Right lobe of liver (tissue), 4 donors: ENCODE measurements around the gene LRRC43.

Experiments
- CTCF ChIP-seq, 4 donors: fragments of 200-600 bp in 3 of 4; fragments of 450-650 bp in 1 of 4; IDR thresholded peaks; one replicate each; pipeline versions ENCODE4 v1.5.1 to v1.8.0; 2016 to 2022; ENCODE audit warnings: antibody characterized with exemption in 4 of 4, mild to moderate bottlenecking in 2 of 4
- POLR2A ChIP-seq: fragments of 450-650 bp; IDR thresholded peaks from one replicate; pipeline ENCODE4 v1.6.1; 2017; ENCODE audit warnings: antibody characterized with exemption, mild to moderate bottlenecking
- donor health status: DM: no; HTN: no; CAD: no.
- donor health status: DM: no; HTN: no; CAD: no.
- donor health status: DM: no; HTN: yes; CAD: no.

DNA sequence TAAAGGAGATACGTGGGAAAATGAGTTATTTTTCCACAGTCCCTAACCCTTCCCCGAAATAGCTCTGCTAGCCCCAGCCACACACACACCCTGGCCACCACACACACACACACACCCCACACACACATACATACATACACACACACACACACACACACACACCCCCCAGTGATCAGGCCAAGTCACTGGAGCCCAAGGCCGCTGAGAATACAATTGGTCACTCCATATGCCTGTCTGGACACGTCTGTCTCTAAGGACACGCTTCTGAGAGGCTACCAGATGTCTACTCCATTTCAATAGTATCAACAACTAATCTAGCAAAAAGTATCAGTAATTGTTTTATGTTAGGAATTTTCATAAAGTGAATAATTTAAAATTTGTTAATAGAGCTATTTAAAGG is 55.9 kb downstream of the LRRC43 start:
- TF ChIP-seq CTCF (IDR thresholded peaks at IDR 0.05), result no peak
- no peak for TF ChIP-seq POLR2A
